HG02642 (cell line): ENCODE measurements around the gene PHPT1.
A peak's percentile ranks its signal among the peaks of the same experiment; 100 is the strongest.
"Not testable (repeated sequence)": the region's sequence is repeated elsewhere in the genome, so short reads cannot be mapped to it uniquely, and the experiment has no call there.

ENCODE experiments used
- ATAC-seq: cut with Tn5 transposase; IDR thresholded peaks from one replicate; pipeline ENCODE4 v1.9.1; 2021; ENCODE audit warnings: mild to moderate bottlenecking; ENCODE audit not compliant: unreplicated experiment, poor library complexity

PHPT1 gene

GRCh38 chr9:136849038-136849959 lies at the start of gene PHPT1:
PHPT1 (plus strand) TSS chr9:136849409; CDS start chr9:136849431, 22 bp downstream.
- peak; percentile 85 for ATAC-seq

- peak; percentile 48 for ATAC-seq
Observed at GRCh38 chr9:136799854-136800657, 49.2 kb upstream of the PHPT1 start.

- ATAC-seq: no peak
Observed at GRCh38 chr9:136802321-136802720, 46.9 kb upstream of the PHPT1 start.

GRCh38 chr9:136803009-136803550 lies 46.1 kb upstream of the PHPT1 start:
- not testable (repeated sequence) for ATAC-seq

GRCh38 chr9:136803551-136804508 lies 45.4 kb upstream of the PHPT1 start:
- ATAC-seq: no peak

GRCh38 chr9:136804509-136805206 lies 44.6 kb upstream of the PHPT1 start:
- ATAC-seq: no peak

- ATAC-seq: no peak
Observed at GRCh38 chr9:136805207-136805740, 43.9 kb upstream of the PHPT1 start.

DNA sequence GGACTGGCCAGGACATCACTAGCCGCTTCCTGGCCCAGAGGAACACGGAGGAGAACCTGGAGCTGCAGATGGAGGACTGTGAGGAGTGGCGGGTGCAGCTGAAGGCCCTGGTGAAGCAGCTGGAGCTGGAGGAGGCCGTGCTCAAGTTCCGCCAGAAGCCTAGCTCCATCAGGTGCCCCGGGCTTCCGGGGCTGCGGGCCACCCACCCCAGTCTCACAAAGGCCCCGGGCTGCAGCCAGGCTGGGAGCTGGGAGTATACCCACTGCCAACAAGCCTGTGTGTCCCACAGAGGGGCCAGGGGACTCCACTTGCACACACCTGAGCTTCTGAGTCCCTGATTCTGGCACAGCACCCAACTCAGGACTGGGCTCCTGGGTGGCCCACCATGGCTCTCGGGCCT lies 43.1 kb upstream of the PHPT1 start:
- ATAC-seq: no peak

DNA sequence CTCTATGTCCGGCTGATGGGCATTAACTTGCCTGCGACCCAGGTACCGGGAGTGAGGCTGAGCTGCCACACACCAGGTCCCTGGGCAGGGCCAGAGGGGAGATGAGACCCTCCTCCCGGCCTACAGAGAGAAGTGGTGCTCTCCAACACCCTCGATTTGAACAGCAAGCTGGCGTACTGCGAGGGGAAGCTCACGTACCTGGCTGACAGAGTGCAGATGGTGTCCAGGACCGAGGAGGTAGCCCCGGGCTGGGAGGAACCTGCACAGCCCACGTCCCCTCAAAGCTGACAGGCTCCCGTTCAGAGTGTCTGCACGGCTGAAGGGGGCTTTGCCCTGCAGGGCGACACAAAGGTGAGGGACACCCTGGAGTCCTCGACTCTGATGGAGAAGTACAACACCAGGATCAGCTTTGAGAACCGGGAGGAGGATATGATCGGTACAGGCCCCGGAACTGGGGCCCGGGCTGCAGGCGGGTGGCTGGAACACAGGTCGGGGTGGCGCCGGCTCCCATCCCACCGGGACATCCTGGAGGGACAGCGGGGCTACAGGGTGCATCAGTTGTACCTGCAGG lies 42.5 kb upstream of the PHPT1 start:
- ATAC-seq: no peak

GRCh38 chr9:136807281-136808074 lies 41.7 kb upstream of the PHPT1 start, which contains the start of gene RABL6:
RABL6 (plus strand) TSS chr9:136807948; CDS start chr9:136808197, 249 bp downstream.
- peak; percentile 84 for ATAC-seq

DNA sequence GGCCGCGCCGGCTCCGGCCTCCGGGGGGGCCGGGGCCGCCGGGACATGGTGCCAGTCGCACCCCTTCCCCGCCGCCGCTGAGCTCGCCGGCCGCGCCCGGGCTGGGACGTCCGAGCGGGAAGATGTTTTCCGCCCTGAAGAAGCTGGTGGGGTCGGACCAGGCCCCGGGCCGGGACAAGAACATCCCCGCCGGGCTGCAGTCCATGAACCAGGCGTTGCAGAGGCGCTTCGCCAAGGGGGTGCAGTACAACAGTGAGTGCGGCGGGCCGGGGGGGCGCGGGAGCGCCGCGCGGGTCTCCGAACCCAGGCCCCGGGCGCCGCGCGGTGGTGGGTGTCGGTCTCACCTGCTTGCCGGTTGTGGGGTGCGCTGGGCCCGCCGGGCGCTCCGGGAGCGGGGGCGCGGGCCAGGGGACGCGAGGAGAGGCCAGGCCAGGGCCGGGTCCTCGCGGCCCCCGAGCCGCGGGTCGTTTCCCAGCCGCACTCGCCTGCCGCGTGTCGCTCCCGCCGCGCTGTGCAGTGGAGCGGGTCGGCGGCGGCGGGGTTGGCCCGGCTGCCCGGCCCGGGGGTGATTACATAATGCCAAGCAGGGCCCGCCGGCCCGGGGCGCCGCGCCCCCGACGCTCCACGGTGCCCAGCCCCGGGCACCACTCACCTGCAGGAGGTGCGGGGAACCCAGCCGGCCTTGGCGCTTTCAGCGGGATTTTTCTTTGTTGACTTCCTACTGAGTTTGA lies 41.0 kb upstream of the PHPT1 start:
- ATAC-seq: peak; percentile 39

DNA sequence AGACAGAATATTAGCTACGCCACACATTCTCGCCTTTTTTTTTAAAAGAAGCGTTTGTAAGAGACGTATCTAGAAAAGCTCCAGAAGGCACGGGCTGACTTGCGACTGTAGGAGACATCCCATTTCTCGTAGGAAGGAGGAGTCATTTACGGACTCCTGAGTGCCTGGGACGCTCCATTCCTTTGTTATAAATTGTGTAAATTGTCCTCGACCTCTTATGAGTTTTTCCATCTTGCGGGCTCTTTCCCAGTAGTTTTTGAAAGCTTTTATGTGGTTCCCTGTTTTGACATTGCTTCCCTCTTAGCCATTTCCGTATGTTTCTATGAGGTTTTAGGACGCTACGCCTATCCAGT lies 40.4 kb upstream of the PHPT1 start:
- no peak for ATAC-seq

- no peak for ATAC-seq
Observed at GRCh38 chr9:136814725-136815421, 34.3 kb upstream of the PHPT1 start.

DNA sequence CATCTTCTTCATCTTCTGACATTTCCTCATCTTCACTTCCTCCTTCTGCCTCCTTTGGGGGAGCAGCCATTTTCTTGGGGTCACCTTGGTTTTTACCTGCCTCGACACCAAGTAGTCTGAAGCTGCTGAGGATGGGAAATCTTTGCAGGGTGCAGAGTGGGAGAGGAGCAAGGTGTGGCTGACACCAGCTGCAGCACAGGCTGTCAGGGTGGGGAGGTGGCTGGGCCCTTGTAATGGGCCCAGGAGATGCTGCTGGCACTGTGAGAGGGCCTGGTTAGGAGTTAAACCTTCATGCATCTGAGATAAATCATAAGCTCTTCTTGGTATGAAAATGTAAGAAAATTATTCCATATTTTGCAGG lies 33.8 kb upstream of the PHPT1 start:
- ATAC-seq: no peak

DNA sequence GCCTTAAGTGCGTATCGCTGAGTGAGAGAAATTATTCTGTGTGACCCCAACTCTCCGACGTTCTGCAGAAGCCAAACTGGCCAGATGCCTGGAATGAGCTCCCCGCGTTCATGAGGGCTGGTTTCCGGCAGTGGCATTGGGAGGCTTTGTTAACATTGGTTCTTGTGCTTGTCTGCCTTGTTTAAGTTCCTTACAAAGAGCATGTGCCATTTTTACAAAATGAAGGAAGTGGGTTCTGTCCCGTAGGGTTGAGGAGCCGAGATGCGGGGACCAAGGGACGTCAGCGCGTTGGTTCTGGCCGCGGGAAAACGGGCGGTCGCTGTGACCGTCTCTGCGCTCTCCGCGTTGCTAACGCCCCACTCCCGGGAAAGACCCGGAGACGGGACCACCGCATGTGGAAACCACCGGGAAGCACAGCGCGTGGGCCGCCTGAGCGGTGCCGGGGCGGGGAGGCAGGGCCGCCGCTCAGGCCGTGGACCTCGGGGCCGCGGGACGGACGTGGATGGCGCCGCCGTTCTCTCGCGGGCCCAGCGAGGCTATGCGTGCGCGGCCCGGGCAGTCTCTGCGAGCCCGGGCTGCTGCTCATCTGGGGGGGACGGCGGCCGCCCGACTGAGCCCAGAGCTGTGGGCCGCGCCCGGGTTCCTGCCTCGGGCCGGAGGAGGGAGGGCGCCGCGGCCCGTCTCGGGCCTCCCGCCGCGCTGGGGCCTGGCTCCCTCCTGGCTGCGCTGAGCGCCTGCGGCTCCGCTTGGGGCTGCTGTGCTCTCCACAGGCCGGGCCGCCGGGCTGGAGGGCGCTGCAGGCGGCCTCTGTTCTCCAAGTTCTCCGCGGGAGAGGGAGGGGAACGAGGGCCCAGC lies 28.0 kb upstream of the PHPT1 start:
- no peak for ATAC-seq
